AG20443 (cell line): ENCODE measurements around the gene SPACA4.
"Not testable (repeated sequence)": the region's sequence is repeated elsewhere in the genome, so short reads cannot be mapped to it uniquely, and the experiment has no call there.

Experiments
- DNase-seq: peaks from one replicate; pipeline ENCODE4 v3.0.0; 2012; ENCODE audit warnings: low spot score, mixed read lengths

SPACA4 gene

GRCh38 chr19:48618916-48619691, 12.6 kb downstream of the SPACA4 start, which contains the start of the genes RPL18 and SPHK2:
Gene RPL18 (minus strand): TSS chr19:48619178. CDS start chr19:48619143, 35 bp downstream.
Gene SPHK2 (plus strand): TSS chr19:48619506. CDS start chr19:48620515, 1,009 bp downstream.
- DNase-seq, result peak; percentile 98

DNA sequence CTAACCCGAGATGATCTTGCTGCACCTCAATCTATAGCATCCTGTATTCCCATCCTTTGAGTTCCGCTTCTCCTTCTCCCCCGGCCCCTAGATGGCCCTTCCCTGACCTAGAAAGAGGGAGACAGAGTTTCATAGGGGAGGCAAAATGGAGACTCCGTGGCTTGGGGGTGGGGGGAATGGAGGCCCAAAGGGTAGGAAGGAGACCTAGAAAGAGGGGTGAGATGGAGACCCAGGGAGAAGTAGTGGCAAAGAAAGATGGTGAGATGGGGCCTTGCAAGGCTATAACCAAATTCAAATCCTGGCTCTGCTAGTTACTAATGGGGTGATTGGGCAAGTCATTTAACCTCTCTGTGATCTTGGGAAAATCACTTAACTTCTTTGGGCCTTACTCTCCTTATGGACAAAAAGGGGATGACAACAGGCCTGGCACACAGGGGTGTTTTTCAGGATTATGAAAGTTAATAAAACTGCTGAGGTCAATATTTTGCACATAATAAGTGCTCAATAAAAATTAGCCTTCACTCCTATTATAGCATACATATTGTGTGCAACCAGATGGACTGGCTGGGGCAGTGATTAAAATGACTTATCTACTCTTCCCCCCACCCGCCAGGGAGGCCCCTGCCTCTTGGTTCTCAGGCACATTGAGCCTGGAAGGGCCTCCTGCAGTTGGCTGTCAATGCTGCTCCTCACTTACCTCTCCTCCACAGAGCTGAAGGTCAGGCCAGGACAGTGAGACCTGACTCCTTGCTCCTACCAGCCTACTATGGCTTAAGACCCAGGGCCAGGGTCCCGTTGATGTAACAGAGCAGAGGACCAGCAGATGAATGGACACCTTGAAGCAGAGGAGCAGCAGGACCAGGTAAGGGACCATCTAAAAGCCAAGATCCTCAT, 13.4 kb downstream of the SPACA4 start:
- DNase-seq, result no peak

GRCh38 chr19:48623556-48624066, 17.1 kb downstream of the SPACA4 start:
- DNase-seq, result no peak

GRCh38 chr19:48624067-48624594, 17.6 kb downstream of the SPACA4 start:
- peak; percentile 96 for DNase-seq

DNA sequence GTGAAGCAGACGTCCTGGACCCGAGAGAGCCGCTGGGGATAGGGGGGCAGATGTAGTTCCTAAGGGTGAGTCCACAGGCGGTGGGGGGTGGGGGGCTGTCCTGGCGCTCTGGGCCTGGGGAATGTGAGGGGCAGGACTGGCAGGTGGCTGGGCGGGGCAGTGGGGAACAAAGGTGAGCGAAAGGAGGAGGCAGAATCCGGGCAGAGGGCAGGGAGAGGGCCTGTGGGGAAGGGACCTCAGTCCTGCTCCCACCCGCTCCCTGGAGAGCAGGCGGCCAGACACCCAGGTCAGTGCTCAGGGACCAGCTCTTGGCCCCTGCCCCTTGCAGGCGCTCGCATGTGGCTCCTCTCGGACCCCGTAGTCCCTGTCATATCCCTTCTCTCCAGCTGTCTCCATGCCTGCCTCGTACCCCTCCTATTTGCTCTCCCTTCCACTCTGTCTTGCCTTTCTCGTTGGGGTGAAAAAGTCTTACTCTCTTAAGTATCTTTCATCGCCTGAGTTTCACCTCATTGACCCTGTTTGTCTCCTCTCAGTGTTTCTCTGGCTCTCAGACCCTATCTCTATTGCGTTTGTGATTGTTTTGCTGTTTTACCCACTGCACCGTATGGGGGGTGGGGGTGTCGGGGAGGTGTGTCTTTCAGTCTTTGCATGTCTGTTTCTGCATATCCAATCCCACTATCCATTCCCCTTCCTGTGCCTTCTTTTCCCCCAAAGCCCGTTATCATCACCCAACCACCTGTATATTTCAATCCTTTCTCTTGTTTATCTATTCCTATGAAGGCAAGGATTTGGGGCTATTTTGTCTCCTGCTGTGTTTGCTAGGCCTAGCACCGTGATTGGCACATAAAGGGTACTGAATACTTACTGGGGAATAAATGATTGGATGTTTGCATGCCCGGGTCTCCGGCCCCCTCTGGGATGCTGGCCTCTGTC, 18.5 kb downstream of the SPACA4 start:
- no peak for DNase-seq

- DNase-seq, result no peak
Observed at GRCh38 chr19:48625891-48626327, 19.4 kb downstream of the SPACA4 start.

DNA sequence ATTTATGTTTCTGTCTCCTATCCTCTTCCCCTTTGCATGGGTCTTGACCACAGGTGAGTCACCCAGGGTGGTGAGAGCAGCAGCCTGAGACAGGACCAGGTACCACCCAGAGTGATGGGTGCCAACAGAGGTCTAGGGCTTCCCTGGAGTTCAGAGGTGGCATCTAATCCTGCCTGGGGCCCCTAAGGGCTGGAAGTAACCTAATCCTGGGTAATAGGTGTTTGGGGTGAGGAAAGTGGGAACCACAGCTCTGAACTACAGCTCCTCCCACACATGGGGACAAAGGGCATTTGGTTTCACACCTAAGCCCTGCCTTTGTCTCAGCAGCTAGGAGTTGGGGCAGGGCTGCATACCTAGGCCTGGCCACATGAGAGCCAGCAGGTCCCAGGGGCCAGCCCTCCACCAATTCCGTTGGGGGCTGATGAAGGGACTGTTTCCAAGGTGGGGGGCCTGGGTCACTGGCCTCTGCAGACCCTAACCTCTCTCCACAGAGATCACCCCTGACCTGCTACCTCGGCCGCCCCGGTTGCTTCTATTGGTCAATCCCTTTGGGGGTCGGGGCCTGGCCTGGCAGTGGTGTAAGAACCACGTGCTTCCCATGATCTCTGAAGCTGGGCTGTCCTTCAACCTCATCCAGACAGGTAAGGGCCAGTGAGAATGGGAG, 20.8 kb downstream of the SPACA4 start:
- DNase-seq, result no peak

GRCh38 chr19:48627865-48628314, 21.3 kb downstream of the SPACA4 start:
- no peak for DNase-seq

- no peak for DNase-seq
Observed at GRCh38 chr19:48628486-48629296, 22.1 kb downstream of the SPACA4 start.

- no peak for DNase-seq
Observed at GRCh38 chr19:48629297-48629598, 22.7 kb downstream of the SPACA4 start.

GRCh38 chr19:48629599-48630295, 23.2 kb downstream of the SPACA4 start:
- no peak for DNase-seq

- no peak for DNase-seq
Observed at GRCh38 chr19:48630296-48631063, 23.9 kb downstream of the SPACA4 start.

- DNase-seq, result no peak
Observed at GRCh38 chr19:48631225-48631624, 24.7 kb downstream of the SPACA4 start.

DNA sequence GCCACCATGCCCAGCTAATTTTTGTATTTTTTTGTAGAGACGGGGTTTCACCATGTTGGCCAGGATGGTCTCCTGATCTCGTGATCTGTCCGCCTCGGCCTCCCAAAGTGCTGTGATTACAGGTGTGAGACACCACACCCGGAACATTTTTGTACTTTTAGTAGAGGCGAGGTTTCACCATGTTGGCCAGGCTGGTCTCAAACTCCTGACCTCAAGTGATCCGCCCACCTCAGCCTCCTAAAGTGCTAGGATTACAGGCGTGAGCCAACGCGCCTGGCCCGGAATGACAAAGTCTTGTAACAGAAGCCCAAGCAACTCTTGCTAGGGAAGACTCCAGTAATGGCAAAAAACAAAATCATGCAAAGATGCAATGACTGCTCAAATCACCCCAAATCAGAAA, 25.7 kb downstream of the SPACA4 start:
- not testable (repeated sequence) for DNase-seq

DNA sequence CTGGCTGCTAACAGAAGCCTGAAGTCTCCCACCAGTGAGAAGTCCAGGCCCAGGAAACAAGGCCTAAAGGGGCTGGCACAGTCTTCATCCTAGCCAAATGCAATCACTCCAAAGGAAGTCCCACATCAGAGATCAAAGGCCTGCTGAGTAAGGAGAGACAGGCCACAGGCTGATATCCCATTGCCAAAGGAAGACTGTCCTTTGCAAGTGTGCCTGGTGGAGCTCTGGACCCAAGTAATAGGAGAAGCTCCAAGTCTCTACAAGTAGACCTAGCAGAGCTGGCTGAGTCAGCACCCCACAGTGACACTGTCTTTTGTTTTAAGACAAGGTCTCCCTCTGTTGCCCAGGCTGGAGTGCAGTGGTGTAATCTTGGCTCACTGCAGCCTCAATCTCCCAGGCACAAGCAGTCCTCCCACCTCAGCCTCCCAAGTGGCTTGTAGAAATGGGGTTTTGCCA, 26.2 kb downstream of the SPACA4 start:
- no peak for DNase-seq

GRCh38 chr19:48633148-48634035, 26.9 kb downstream of the SPACA4 start:
- DNase-seq, result no peak

- DNase-seq, result no peak
Observed at GRCh38 chr19:48634036-48634342, 27.4 kb downstream of the SPACA4 start.
